IgD-negative memory B cell (primary cell): ENCODE measurements around the gene SMARCAD1. TPM values are rescaled to one million over a fixed set of nuclear protein-coding genes. Genes with fewer than 3 reads are reported as not detected.
"Not testable (repeated sequence)": the region's sequence is repeated elsewhere in the genome, so short reads cannot be mapped to it uniquely, and the experiment has no call there.

Experiments
- H3K27ac Mint-ChIP-seq, 3 donors: one replicate each; pipeline ENCODE4 v1.8.0; 2020 to 2022; ENCODE audit warnings: mild to moderate bottlenecking in 3 of 3, mixed read lengths in 3 of 3, moderate library complexity in 1 of 3
- H3K27me3 Mint-ChIP-seq: one replicate; pipeline ENCODE4 v1.8.0; 2021; ENCODE audit warnings: mixed read lengths
- H3K36me3 Mint-ChIP-seq: one replicate; pipeline ENCODE4 v1.8.0; 2020; ENCODE audit warnings: mild to moderate bottlenecking, mixed read lengths
- H3K4me1 Mint-ChIP-seq, 3 donors: one replicate each; pipeline ENCODE4 v1.8.0; 2020 to 2022; ENCODE audit warnings: mixed read lengths in 3 of 3, mild to moderate bottlenecking in 1 of 3
- H3K4me3 Mint-ChIP-seq, 4 donors: one replicate each; pipeline ENCODE4 v1.8.0; 2020 to 2022; ENCODE audit warnings: mild to moderate bottlenecking in 4 of 4, mixed read lengths in 4 of 4, moderate library complexity in 3 of 4
- H3K9me3 Mint-ChIP-seq, 3 donors: one replicate each; pipeline ENCODE4 v1.8.0; 2020 to 2021; ENCODE audit warnings: mixed read lengths in 3 of 3, mild to moderate bottlenecking in 1 of 3
- polyA plus RNA-seq: library from polyadenylated mRNA; unstranded; fragments of 300-500 nt; fragmentation: Illumina TruSeq; gene quantifications from one replicate; pipeline ENCODE4 v1.2.3, GENCODE V29; 2021

SMARCAD1 gene
- polyA plus RNA-seq, 1 donor from 2014 or later = 10.2 TPM

DNA sequence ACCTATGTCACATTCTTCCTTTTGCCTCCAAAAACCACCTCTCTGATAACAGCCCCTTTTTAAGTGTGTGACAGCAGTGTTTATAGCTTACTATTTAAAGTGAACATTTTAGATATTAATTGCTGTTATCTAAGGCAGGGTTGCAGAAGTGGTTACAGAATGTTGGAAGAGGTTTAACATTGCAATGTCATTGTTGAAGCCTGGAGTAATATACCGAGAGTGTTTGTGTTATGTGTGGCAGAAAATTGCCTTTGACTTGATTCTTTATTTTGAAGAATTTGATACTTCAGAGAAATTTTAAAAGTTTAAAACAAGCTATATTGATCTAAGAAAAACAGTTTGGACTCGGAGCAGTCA, 37.1 kb downstream of the SMARCAD1 start:
- Mint-ChIP-seq H3K4me1 (peaks cover 15 to 22% (median 21%) of the 10 kb centered on the region in 3 donors), H3K27me3 (no peaks in the 10 kb centered on the region), H3K4me3 (peak overlapping the region in 1 of 4 donors; percentile 21), H3K27ac (peak overlapping the region in 1 of 3 donors; percentile 25), H3K36me3 (peaks cover 3% of the 10 kb centered on the region), H3K9me3 (no peaks in the 10 kb centered on the region)

GRCh38 chr4:94251094-94251493, 43.4 kb downstream of the SMARCAD1 start:
- no peak overlapping the region for H3K4me3 Mint-ChIP-seq
- no peak overlapping the region for H3K27ac Mint-ChIP-seq

DNA sequence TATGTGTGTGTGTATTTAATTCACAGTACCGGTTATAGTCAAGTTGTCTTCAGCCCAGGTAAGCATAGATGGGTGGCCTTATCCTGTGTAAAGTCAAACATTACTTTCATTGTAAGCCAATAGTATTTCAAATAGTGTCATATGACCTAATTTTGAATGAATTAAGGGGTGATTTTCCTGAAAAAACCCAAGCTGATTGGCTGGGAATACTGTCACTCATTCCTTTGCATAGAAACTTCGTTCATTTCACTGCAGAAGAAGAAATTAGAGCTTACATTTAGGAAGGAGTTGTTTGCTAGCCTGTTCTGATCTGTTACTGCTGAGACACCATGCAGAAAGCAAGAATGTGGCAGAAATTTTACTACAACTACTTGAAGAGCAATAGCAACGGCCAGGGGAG, 45.4 kb downstream of the SMARCAD1 start:
- peaks cover 4% of the 10 kb centered on the region for H3K36me3 Mint-ChIP-seq
- no peaks in the 10 kb centered on the region for H3K9me3 Mint-ChIP-seq
- no peaks in the 10 kb centered on the region for H3K27me3 Mint-ChIP-seq
- H3K27ac Mint-ChIP-seq = no peak overlapping the region
- H3K4me3 Mint-ChIP-seq = no peak overlapping the region
- peaks cover 1 to 5% (median 2%) of the 10 kb centered on the region in 3 donors for H3K4me1 Mint-ChIP-seq

More at GRCh38 chr4:94251094-94251493, 43.4 kb downstream of the SMARCAD1 start:
- H3K4me1 Mint-ChIP-seq = peaks cover 0 to 1% (median 0%) of the 10 kb centered on the region in 3 donors
- H3K36me3 Mint-ChIP-seq = peaks cover 2% of the 10 kb centered on the region
- H3K27me3 Mint-ChIP-seq = no peaks in the 10 kb centered on the region
- no peaks in the 10 kb centered on the region for H3K9me3 Mint-ChIP-seq

DNA sequence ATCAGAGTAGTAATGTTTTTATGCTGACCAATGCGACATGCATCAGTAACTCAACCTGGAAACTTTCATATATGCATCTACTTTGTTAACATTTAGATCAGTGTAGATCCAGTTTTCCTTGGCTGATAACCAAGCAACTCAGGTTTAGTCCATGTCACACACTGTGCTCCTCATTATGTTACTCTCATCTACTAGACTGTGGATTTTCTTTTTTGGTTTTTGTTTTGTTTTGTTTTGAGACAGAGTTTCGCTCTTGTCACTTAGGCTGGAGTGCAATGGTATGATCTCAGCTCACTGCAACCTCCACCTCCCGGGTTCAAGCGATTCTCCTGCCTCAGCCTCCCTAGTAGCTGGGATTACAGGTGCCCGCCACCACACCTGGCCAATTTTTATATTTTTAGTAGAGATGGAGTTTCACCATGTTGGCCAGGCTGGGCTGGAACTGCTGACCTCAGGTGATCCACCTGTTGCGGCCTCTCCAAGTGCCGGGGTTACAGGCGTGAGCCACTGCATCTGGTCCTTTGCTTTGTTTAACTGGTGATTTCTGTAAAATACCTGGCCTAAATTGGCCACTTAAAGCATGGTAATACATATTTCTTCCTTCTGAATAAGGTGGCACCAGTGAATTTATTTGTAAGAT, 48.6 kb downstream of the SMARCAD1 start:
- H3K36me3 Mint-ChIP-seq = peaks cover 2% of the 10 kb centered on the region
- H3K4me3 Mint-ChIP-seq = no peak overlapping the region
- H3K9me3 Mint-ChIP-seq = no peaks in the 10 kb centered on the region
- H3K4me1 Mint-ChIP-seq = peaks cover 0 to 5% (median 2%) of the 10 kb centered on the region in 3 donors
- H3K27ac Mint-ChIP-seq = no peak overlapping the region
- no peaks in the 10 kb centered on the region for H3K27me3 Mint-ChIP-seq

- Mint-ChIP-seq H3K9me3 (no peaks in the 10 kb centered on the region), H3K27me3 (no peaks in the 10 kb centered on the region), H3K27ac (no peak overlapping the region), H3K4me1 (peaks cover 0 to 5% (median 2%) of the 10 kb centered on the region in 3 donors), H3K36me3 (peaks cover 2% of the 10 kb centered on the region), H3K4me3 (no peak overlapping the region)
Observed at GRCh38 chr4:94256828-94257227, 49.2 kb downstream of the SMARCAD1 start.

GRCh38 chr4:94262163-94263016, 54.7 kb downstream of the SMARCAD1 start:
- H3K9me3 Mint-ChIP-seq = no peaks in the 10 kb centered on the region
- peaks cover 5% of the 10 kb centered on the region for H3K36me3 Mint-ChIP-seq
- H3K27ac Mint-ChIP-seq = peak overlapping the region in 1 of 3 donors; percentile 92
- H3K4me1 Mint-ChIP-seq = no peaks in the 10 kb centered on the region
- H3K4me3 Mint-ChIP-seq = no peak overlapping the region
- no peaks in the 10 kb centered on the region for H3K27me3 Mint-ChIP-seq

GRCh38 chr4:94267037-94267436, 59.4 kb downstream of the SMARCAD1 start:
- Mint-ChIP-seq H3K36me3 (peaks cover 4% of the 10 kb centered on the region), H3K4me3 (no peak overlapping the region), H3K4me1 (no peaks in the 10 kb centered on the region), H3K27me3 (no peaks in the 10 kb centered on the region), H3K27ac (no peak overlapping the region), H3K9me3 (no peaks in the 10 kb centered on the region)

DNA sequence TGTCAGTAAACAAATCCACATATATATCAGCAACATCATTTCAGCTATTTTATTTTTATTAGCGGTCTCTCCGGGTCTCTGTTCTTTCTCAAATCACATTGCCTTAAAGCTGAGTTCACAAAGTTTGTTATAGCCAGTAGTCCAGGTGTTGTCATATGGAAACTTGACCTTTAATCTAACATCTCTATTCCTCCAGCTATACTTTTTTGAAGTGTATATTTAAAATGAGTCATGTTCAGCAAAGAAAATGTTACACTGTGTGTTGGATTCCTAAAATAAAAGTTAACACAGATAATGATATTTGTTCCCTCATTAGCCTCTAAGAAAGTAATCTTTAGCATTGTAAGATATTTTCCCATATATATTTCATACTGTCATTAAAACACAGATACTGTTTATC, 63.6 kb downstream of the SMARCAD1 start:
- Mint-ChIP-seq H3K27me3 (no peaks in the 10 kb centered on the region), H3K4me1 (no peaks in the 10 kb centered on the region), H3K36me3 (peaks cover 2% of the 10 kb centered on the region), H3K9me3 (no peaks in the 10 kb centered on the region), H3K27ac (no peak overlapping the region), H3K4me3 (no peak overlapping the region)

DNA sequence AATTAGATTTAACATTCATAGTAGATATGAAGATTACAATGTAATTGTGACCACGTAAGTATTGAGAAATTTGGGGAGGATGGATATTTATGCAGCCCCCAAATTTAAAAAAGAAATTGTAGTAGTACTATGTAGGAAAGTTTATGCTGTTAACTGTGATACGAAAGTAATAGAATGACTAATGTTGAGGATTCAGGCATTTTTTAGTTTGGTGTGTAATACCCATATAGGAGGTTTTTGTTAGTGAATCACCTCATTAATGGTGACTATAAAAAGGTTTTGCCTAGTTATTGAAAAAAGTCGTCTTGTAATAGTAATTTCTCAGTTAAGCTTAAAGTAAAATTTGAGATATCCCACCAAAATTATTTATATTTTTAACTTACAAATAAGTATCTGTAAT, 67.2 kb downstream of the SMARCAD1 start:
- no peaks in the 10 kb centered on the region for H3K9me3 Mint-ChIP-seq
- H3K27ac Mint-ChIP-seq = no peak overlapping the region
- H3K4me3 Mint-ChIP-seq = no peak overlapping the region
- H3K36me3 Mint-ChIP-seq = peaks cover 10% of the 10 kb centered on the region
- no peaks in the 10 kb centered on the region for H3K4me1 Mint-ChIP-seq
- no peaks in the 10 kb centered on the region for H3K27me3 Mint-ChIP-seq

DNA sequence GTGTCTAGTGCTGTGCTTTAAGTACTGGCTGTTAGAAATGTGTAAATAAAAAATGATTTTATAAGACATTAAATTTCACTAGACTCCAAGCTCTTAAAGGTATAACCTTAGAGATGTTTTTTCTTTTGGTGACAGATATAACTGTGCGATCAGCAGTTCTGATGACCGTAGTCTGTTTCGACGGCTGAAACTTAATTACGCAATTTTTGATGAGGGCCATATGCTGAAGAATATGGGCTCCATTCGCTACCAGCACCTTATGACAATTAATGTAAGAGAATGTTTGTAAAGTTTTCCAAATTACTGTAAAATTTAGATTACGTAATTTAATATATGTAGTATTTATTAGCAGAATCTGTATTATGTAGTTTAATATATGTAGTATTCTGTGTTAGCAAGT, 68.5 kb downstream of the SMARCAD1 start:
- Mint-ChIP-seq H3K27ac (no peak overlapping the region), H3K27me3 (no peaks in the 10 kb centered on the region), H3K36me3 (peaks cover 13% of the 10 kb centered on the region), H3K4me3 (no peak overlapping the region), H3K9me3 (no peaks in the 10 kb centered on the region), H3K4me1 (no peaks in the 10 kb centered on the region)

GRCh38 chr4:94277534-94277933, 69.9 kb downstream of the SMARCAD1 start:
- H3K9me3 Mint-ChIP-seq = no peaks in the 10 kb centered on the region
- no peaks in the 10 kb centered on the region for H3K27me3 Mint-ChIP-seq
- H3K27ac Mint-ChIP-seq = no peak overlapping the region
- peaks cover 16% of the 10 kb centered on the region for H3K36me3 Mint-ChIP-seq
- H3K4me3 Mint-ChIP-seq = no peak overlapping the region
- H3K4me1 Mint-ChIP-seq = no peaks in the 10 kb centered on the region

DNA sequence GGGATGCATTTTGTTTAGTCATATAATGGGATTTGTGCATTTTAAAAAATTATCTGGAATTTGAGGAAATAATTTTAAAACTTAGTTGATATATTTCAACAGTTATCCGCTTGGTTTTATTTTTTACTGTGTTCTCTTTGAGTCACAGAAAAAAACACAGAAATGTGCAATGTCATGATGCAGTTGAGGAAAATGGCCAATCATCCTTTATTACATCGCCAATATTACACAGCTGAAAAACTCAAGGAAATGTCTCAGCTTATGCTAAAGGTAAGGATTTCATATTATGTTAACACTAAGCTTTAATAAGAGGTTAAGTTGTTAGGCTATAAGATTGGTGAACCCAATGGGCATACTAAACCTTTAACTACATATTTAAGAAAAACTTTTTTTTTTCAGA, 71.1 kb downstream of the SMARCAD1 start:
- no peak overlapping the region for H3K27ac Mint-ChIP-seq
- no peaks in the 10 kb centered on the region for H3K27me3 Mint-ChIP-seq
- no peaks in the 10 kb centered on the region for H3K4me1 Mint-ChIP-seq
- H3K36me3 Mint-ChIP-seq = peaks cover 21% of the 10 kb centered on the region
- no peaks in the 10 kb centered on the region for H3K9me3 Mint-ChIP-seq
- H3K4me3 Mint-ChIP-seq = no peak overlapping the region

- Mint-ChIP-seq H3K9me3 (no peaks in the 10 kb centered on the region), H3K36me3 (peaks cover 22% of the 10 kb centered on the region), H3K27ac (no peak overlapping the region), H3K27me3 (no peaks in the 10 kb centered on the region), H3K4me1 (no peaks in the 10 kb centered on the region), H3K4me3 (no peak overlapping the region)
Observed at GRCh38 chr4:94284889-94285288, 77.2 kb downstream of the SMARCAD1 start.

- Mint-ChIP-seq H3K4me1 (no peaks in the 10 kb centered on the region), H3K9me3 (no peaks in the 10 kb centered on the region), H3K4me3 (no peak overlapping the region), H3K27me3 (no peaks in the 10 kb centered on the region), H3K36me3 (peaks cover 22% of the 10 kb centered on the region), H3K27ac (no peak overlapping the region)
Observed at GRCh38 chr4:94285666-94286065, 78.0 kb downstream of the SMARCAD1 start.

- Mint-ChIP-seq H3K4me1 (no peaks in the 10 kb centered on the region), H3K9me3 (no peaks in the 10 kb centered on the region), H3K36me3 (peaks cover 10% of the 10 kb centered on the region), H3K27me3 (no peaks in the 10 kb centered on the region), H3K27ac (peak overlapping the region in 1 of 3 donors; percentile 18), H3K4me3 (no peak overlapping the region)
Observed at GRCh38 chr4:94290245-94290644, 82.6 kb downstream of the SMARCAD1 start.

DNA sequence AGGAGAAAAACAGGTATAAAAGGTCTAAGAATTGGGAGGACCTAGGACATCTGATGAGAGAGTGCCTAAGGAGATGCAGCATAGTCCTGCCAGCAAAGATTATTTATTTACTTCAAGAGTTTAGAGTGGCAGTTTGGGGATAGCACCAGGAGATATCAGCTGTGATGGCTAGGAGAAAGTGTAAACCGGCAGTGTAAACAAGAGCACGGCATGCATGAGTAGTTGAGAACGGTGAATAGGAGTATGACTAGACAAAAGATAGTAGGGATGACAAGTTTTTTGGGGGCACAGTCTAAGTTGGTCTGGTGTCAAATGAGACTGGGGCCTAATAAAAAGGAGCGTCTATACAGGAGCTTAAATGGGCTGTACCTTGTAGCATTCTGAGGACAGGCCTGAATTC, 86.3 kb downstream of the SMARCAD1 start:
- H3K27ac Mint-ChIP-seq, H3K4me3 Mint-ChIP-seq, H3K4me1 Mint-ChIP-seq, H3K27me3 Mint-ChIP-seq, H3K36me3 Mint-ChIP-seq, H3K9me3 Mint-ChIP-seq: not testable (repeated sequence)
